ENCODE results near the gene AHI1. TPM values are rescaled to one million over a fixed set of nuclear protein-coding genes. Genes with fewer than 3 reads are reported as not detected.

AHI1 gene
- total and polyA plus RNA-seq, 2 of the 13 experiments (the other 11 are each of a cell fraction or from before 2014, with no cell fraction given) = 7.2 to 18.6 TPM

GRCh38 chr6:135497412-135498184 lies at the start of gene AHI1 (continued):
- TF ChIP-seq ZNF503 (CRISPR knock-in tag; IDR thresholded peaks at IDR 0.05) (peak; percentile 77; the same call in 1 of the 2 replicates), PRDM15 (CRISPR knock-in tag; IDR thresholded peaks at IDR 0.05) (peak; percentile 60; the same call in 1 of the 2 replicates), HMGXB4 (CRISPR knock-in tag; IDR thresholded peaks at IDR 0.05; ENCODE audit: borderline replicate concordance in 1 of 2, low read depth in 1 of 2) (peak; percentile 85 to 88), NFRKB (IDR thresholded peaks at IDR 0.05) (no peak), CHD4 (IDR thresholded peaks at IDR 0.05; ENCODE audit: borderline replicate concordance, low read length) (no peak), ZSCAN31 (CRISPR knock-in tag; IDR thresholded peaks at IDR 0.05; ENCODE audit: low read depth) (peak; percentile 94; the same call in 1 of the 2 replicates), ZNF326 (CRISPR knock-in tag; IDR thresholded peaks at IDR 0.05; ENCODE audit: borderline replicate concordance) (no peak; the same call in 1 of the 2 replicates), ZNF597 (CRISPR knock-in tag; IDR thresholded peaks at IDR 0.05) (no peak), SP1 (IDR thresholded peaks at IDR 0.05) (no peak), SP1 (CRISPR knock-in tag; IDR thresholded peaks at IDR 0.05) (peak; percentile 46; the same call in 1 of the 2 replicates), ZBTB26 (CRISPR knock-in tag; IDR thresholded peaks at IDR 0.05; ENCODE audit: borderline replicate concordance) (peak; percentile 85), MIXL1 (CRISPR knock-in tag; IDR thresholded peaks at IDR 0.05) (0 out of 2 replicates have a peak, but pooled peaks have one; percentile 9), ZNF207 (IDR thresholded peaks at IDR 0.05; ENCODE audit: borderline replicate concordance) (no peak), GTF2F1 (IDR thresholded peaks at IDR 0.05; ENCODE audit: low read length) (no peak), HINFP (CRISPR knock-in tag; IDR thresholded peaks at IDR 0.05; ENCODE audit: low read depth) (peak; percentile 52; the same call in 1 of the 2 replicates)
